Measurements from ENCODE around the gene UCHL3.

DNA sequence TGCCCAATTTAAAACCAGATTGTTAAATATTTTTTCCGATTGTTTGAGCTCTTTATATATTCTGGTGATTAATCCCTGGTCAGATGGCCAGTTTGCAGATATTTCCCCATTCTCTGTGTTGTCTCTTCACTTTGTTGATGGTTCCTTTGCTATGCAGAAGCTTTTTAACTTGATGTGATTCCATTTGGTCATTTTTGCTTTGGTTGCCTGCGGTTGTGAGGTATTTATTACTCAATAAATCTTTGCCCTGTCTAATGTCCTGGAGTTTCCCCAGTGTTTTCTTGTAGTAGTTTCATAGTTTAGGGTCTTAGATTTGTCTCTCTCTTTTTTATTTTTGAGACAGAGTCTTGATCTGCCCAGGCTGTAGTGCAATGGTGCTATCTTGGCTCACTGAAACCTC is 62.8 kb downstream of the UCHL3 start:
- TF ChIP-seq, protein P1, sequence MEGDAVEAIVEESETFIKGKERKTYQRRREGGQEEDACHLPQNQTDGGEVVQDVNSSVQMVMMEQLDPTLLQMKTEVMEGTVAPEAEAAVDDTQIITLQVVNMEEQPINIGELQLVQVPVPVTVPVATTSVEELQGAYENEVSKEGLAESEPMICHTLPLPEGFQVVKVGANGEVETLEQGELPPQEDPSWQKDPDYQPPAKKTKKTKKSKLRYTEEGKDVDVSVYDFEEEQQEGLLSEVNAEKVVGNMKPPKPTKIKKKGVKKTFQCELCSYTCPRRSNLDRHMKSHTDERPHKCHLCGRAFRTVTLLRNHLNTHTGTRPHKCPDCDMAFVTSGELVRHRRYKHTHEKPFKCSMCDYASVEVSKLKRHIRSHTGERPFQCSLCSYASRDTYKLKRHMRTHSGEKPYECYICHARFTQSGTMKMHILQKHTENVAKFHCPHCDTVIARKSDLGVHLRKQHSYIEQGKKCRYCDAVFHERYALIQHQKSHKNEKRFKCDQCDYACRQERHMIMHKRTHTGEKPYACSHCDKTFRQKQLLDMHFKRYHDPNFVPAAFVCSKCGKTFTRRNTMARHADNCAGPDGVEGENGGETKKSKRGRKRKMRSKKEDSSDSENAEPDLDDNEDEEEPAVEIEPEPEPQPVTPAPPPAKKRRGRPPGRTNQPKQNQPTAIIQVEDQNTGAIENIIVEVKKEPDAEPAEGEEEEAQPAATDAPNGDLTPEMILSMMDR (IDR thresholded peaks at IDR 0.05; ENCODE audit: poor library complexity, severe bottlenecking), result no peak
- TF ChIP-seq POLR2AphosphoS5 (IDR thresholded peaks at IDR 0.05) (no peak), MXI1 (conservative IDR thresholded peaks at IDR 0.05; ENCODE audit: poor library complexity, severe bottlenecking) (no peak), EZH2 (IDR thresholded peaks at IDR 0.05; ENCODE audit: borderline replicate concordance, insufficient read depth, low read length, poor library complexity, severe bottlenecking) (no peak), RAD21 (conservative IDR thresholded peaks at IDR 0.05) (no peak), EP300 (conservative IDR thresholded peaks at IDR 0.05; ENCODE audit: poor library complexity, severe bottlenecking) (no peak)
